Stimulated activated CD8-positive, alpha-beta memory T cell treated with anti-CD3 and anti-CD28 coated beads, Interleukin-4, amount 100 ng/mL, for 1 hour (primary cell): ENCODE results near the gene TPM2.

ENCODE experiments used
- DNase-seq, 2 donors: peaks; one replicate each; pipeline ENCODE4 v3.0.0-alpha.2; 2020; ENCODE audit warnings: low read depth in 2 of 2, low spot score in 1 of 2

Gene TPM2

GRCh38 chr9:35696520-35697215 is 6.9 kb upstream of the TPM2 start:
- DNase-seq: peak; percentile 15 to 27

- DNase-seq: no peak
Observed at GRCh38 chr9:35695943-35696401, 6.2 kb upstream of the TPM2 start.

- DNase-seq: no peak
Observed at GRCh38 chr9:35691757-35692301, 2.1 kb upstream of the TPM2 start.

- no peak for DNase-seq
Observed at GRCh38 chr9:35691334-35691650, 1.6 kb upstream of the TPM2 start.

GRCh38 chr9:35690614-35691333 is 1.0 kb upstream of the TPM2 start:
- DNase-seq: peak in 1 of 2 donors; percentile 4

GRCh38 chr9:35690294-35690613 is 529 bp upstream of the TPM2 start:
- no peak for DNase-seq

- no peak for DNase-seq
Observed at GRCh38 chr9:35688558-35689541, 875 bp downstream of the TPM2 start.

GRCh38 chr9:35687972-35688557 is 1.7 kb downstream of the TPM2 start:
- no peak for DNase-seq

GRCh38 chr9:35687306-35687705 is 2.4 kb downstream of the TPM2 start:
- DNase-seq: no peak

GRCh38 chr9:35686222-35687203 is 3.2 kb downstream of the TPM2 start:
- DNase-seq: no peak

GRCh38 chr9:35685506-35685905 is 4.2 kb downstream of the TPM2 start:
- DNase-seq: no peak

GRCh38 chr9:35684921-35685320 is 4.8 kb downstream of the TPM2 start:
- no peak for DNase-seq

- no peak for DNase-seq
Observed at GRCh38 chr9:35683323-35683722, 6.4 kb downstream of the TPM2 start.

GRCh38 chr9:35682520-35683315 is 7.0 kb downstream of the TPM2 start:
- DNase-seq: no peak

GRCh38 chr9:35682051-35682450 is 7.7 kb downstream of the TPM2 start:
- DNase-seq: no peak

GRCh38 chr9:35681341-35682002 is 8.3 kb downstream of the TPM2 start:
- DNase-seq: no peak

GRCh38 chr9:35680331-35681105 is 9.2 kb downstream of the TPM2 start:
- no peak for DNase-seq
